Osteocyte (in vitro differentiated cells): Measurements from ENCODE around the gene HTD2. TPM values are rescaled to one million over a fixed set of nuclear protein-coding genes. Genes with fewer than 3 reads are reported as not detected.
A peak's percentile ranks its signal among the peaks of the same experiment; 100 is the strongest.

Source experiments
- DNase-seq: peaks from one replicate; pipeline ENCODE4 v3.0.0; 2021; ENCODE audit warnings: mixed read lengths; ENCODE audit not compliant: unreplicated experiment; ENCODE audit errors: extremely low spot score
- H3K27ac Mint-ChIP-seq: one replicate; pipeline ENCODE4 v1.8.0; 2021; ENCODE audit warnings: mild to moderate bottlenecking, mixed read lengths; ENCODE audit not compliant: unreplicated experiment
- H3K27me3 Mint-ChIP-seq: one replicate; pipeline ENCODE4 v1.8.0; 2021; ENCODE audit warnings: mixed read lengths; ENCODE audit not compliant: unreplicated experiment
- H3K36me3 Mint-ChIP-seq: one replicate; pipeline ENCODE4 v1.8.0; 2021; ENCODE audit warnings: mixed read lengths; ENCODE audit not compliant: unreplicated experiment
- H3K4me1 Mint-ChIP-seq: one replicate; pipeline ENCODE4 v1.8.0; 2021; ENCODE audit warnings: mixed read lengths; ENCODE audit not compliant: unreplicated experiment
- H3K4me3 Mint-ChIP-seq: one replicate; pipeline ENCODE4 v1.8.0; 2021; ENCODE audit warnings: mild to moderate bottlenecking, moderate library complexity, mixed read lengths; ENCODE audit not compliant: unreplicated experiment
- H3K9me3 Mint-ChIP-seq: one replicate; pipeline ENCODE4 v1.8.0; 2021; ENCODE audit warnings: mixed read lengths; ENCODE audit not compliant: unreplicated experiment
- total RNA-seq: library from RNA; stranded (reverse); gene quantifications from 2 replicates; pipeline ENCODE4 v1.2.1, GENCODE V29; 2021
- TF ChIP-seq, protein P1 (sequence below): fragments of 200-600 bp; sonication (generic); IDR thresholded peaks from 2 replicates; pipeline ENCODE4 v1.5.0; 2021; ENCODE audit warnings: antibody characterized with exemption, mild to moderate bottlenecking, moderate library complexity

Gene HTD2
- total RNA-seq, 1 donor from 2014 or later = 3.2 TPM

- Mint-ChIP-seq H3K4me3 (no peak overlapping the region), H3K36me3 (peaks cover 20% of the 10 kb centered on the region), H3K9me3 (no peaks in the 10 kb centered on the region), H3K27ac (no peak overlapping the region), H3K4me1 (peaks cover 23% of the 10 kb centered on the region), H3K27me3 (no peaks in the 10 kb centered on the region)
- TF ChIP-seq, protein P1, sequence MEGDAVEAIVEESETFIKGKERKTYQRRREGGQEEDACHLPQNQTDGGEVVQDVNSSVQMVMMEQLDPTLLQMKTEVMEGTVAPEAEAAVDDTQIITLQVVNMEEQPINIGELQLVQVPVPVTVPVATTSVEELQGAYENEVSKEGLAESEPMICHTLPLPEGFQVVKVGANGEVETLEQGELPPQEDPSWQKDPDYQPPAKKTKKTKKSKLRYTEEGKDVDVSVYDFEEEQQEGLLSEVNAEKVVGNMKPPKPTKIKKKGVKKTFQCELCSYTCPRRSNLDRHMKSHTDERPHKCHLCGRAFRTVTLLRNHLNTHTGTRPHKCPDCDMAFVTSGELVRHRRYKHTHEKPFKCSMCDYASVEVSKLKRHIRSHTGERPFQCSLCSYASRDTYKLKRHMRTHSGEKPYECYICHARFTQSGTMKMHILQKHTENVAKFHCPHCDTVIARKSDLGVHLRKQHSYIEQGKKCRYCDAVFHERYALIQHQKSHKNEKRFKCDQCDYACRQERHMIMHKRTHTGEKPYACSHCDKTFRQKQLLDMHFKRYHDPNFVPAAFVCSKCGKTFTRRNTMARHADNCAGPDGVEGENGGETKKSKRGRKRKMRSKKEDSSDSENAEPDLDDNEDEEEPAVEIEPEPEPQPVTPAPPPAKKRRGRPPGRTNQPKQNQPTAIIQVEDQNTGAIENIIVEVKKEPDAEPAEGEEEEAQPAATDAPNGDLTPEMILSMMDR = no peak
- no peak for DNase-seq
Observed at GRCh38 chr3:58321791-58322190, 15.5 kb downstream of the HTD2 start.

- Mint-ChIP-seq H3K4me1 (peaks cover 23% of the 10 kb centered on the region), H3K27me3 (no peaks in the 10 kb centered on the region), H3K27ac (no peak overlapping the region), H3K36me3 (peaks cover 12% of the 10 kb centered on the region), H3K4me3 (no peak overlapping the region), H3K9me3 (no peaks in the 10 kb centered on the region)
- TF ChIP-seq, protein P1 = no peak
- no peak for DNase-seq
Observed at GRCh38 chr3:58322793-58323192, 16.5 kb downstream of the HTD2 start.

GRCh38 chr3:58323529-58324390 is 17.4 kb downstream of the HTD2 start:
- Mint-ChIP-seq H3K4me3 (no peak overlapping the region), H3K4me1 (peaks cover 23% of the 10 kb centered on the region), H3K36me3 (peaks cover 5% of the 10 kb centered on the region), H3K27me3 (no peaks in the 10 kb centered on the region), H3K9me3 (no peaks in the 10 kb centered on the region), H3K27ac (peak overlapping the region; percentile 28)
- TF ChIP-seq, protein P1 = no peak
- no peak for DNase-seq

DNA sequence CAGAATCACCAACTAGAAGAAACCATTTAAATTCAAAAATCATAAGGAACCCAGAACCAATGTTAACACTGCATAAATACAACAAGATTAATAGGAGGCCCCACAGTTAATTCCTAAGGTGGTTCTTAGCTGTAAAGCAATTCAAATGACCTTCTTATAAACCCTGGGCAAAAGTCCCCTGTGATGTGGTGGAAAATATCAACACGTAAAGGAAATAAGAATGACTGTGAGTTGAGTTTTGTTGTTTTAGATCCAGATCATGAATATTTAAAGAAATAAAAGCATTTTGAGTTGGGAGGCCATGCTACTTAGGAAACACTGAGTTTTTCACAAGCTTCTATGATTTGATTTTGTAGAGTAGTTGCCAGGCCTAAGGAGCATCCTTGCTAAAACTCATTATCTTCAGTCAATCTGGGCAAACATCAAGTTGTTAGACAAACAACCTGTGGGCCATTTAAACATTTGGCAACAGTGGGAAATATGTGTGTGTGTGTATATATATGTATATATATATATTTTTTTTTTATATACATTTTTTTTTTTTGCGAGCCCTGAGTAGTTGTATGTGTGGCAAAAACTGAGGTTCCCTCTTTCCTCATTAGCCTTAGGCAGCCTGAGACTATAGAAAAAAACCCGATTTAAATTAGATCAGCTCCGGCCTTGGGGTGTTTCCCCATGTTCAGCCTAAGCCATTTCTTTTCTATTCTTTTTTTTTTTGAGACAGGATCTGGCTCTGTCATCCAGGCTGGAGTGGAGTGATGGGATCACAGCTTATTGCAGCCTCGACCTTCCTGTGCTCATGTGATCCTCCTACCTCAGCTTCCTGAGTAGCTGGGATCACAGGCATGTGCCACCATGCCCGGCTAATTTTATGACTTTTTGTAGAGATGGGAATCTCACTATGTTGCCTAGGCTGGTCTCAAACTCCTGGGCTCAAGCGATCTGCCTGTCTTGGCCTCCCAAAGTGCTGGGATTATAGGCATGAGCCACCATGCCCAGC is 18.4 kb downstream of the HTD2 start:
- Mint-ChIP-seq H3K36me3 (peaks cover 2% of the 10 kb centered on the region), H3K4me1 (peaks cover 23% of the 10 kb centered on the region), H3K27me3 (no peaks in the 10 kb centered on the region), H3K9me3 (no peaks in the 10 kb centered on the region), H3K27ac (peak overlapping the region; percentile 28), H3K4me3 (no peak overlapping the region)
- TF ChIP-seq, protein P1 = no peak
- no peak for DNase-seq
